PC-9 (cell line): Measurements from ENCODE around the gene ERI2.

Experiments used
- CTCF ChIP-seq: fragments of 200-600 bp; sonication (generic); conservative IDR thresholded peaks from 2 replicates; pipeline ENCODE4 v1.6.1; 2017; ENCODE audit warnings: mixed run types, antibody characterized with exemption, mild to moderate bottlenecking, moderate library complexity
- EZH2 ChIP-seq: fragments of 200-600 bp; sonication (generic); IDR thresholded peaks from 2 replicates; pipeline ENCODE4 v1.8.0; 2017; ENCODE audit warnings: antibody characterized with exemption, low read depth

DNA sequence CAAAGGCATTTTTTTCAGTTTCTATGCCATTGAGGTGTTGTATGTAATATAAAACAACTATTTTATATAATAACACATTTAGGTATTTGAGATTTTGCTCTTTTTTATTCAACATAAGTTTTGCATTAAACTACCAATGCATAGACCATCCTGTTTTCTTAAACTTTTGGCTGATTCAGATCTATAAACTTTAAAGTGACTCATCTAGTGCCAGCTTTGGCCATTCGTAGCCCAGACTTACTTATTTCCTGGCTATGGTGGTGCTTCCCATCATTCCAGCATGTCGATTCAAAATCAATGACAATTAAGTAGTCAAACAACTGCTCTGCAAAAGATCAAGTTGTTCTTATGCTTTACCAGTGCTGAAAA lies 3.1 kb downstream of the ERI2 start:
- TF ChIP-seq CTCF: no peak
- no peak for TF ChIP-seq EZH2
